Measurements from ENCODE around the gene SS18L1.
"Not testable (repeated sequence)": the region's sequence is repeated elsewhere in the genome, so short reads cannot be mapped to it uniquely, and the experiment has no call there.

SS18L1 gene

DNA sequence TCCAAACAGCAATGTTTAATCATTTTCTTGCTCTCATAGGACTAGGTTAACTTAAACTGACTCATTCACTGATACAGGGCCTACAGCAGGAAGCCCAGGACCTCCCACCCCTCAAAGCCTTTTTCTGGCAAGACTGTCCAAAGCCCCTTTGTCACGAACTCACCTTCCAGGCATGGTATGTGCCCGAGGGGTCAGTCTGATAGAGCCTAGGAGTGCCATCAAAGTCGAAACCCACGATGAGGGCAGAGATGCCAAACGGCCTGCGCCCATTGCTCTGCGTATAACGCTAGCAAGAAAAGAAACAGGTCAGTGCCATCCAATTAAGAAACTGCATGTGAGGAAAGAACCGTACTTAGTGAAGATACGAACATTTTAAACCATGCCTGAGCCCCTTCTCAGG is 4.7 kb upstream of the SS18L1 start:
- DNase-seq: no peak

DNA sequence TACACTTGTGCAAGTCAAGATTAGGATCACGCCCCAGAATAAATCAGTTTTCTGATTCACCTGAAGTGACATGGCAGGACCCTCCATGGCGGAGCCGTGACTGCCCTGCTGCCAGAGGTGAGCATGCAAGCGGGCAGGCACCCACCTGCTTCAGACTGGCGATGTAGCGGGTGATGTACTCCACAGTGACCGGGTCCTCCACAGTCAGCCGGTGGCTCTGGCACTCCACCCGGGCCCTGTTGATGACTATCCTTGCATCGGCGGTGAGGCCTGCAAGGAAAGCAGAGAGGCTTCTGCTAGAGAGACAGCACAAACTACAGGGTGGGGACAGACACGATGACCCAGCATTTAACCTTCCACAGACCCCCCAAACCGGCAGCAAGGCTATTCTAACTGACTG is 3.9 kb upstream of the SS18L1 start:
- no peak for DNase-seq

- no peak for DNase-seq
Measured at GRCh38 chr20:62141043-62141396, 2.5 kb upstream of the SS18L1 start.

DNA sequence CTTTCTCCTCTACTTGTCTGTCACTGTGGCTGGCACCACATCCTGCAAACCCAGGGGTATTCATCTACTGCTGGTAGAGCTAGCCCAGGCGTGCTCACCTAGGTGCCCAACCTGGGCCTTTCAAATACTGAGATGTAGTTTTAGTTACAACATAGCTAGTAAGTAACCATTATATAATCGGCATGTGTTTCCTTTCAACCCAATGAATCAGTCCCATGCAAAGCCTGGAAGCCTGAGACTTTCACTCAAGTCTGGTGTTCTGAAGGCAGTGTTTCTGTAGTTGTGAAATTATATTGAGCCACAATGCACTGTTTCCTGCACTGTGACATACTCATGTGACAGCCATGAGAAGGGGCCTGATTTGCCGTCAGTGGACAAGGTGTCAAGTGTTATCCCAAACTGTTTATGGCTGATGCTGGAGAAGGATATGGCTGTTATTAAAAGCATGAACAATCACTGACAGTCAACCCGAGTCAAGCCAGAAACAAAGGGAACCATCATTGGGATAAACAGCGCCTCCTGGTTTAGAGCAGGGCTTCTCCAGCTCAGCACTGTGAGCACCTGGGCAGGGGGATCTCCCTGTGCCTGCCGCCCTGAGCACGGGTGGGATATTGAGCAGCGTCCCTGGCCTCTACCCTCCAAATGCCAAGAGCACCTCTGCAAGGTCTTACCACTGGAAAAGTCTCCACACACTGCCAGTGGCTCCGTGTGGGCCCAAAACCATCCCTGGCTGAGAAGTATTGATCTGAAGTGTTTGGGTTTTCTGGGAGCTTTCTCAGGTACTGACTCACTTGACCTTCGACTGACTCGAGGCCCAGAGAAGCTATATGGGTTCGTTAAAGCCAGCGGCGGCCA is 1.9 kb upstream of the SS18L1 start:
- DNase-seq: no peak

DNA sequence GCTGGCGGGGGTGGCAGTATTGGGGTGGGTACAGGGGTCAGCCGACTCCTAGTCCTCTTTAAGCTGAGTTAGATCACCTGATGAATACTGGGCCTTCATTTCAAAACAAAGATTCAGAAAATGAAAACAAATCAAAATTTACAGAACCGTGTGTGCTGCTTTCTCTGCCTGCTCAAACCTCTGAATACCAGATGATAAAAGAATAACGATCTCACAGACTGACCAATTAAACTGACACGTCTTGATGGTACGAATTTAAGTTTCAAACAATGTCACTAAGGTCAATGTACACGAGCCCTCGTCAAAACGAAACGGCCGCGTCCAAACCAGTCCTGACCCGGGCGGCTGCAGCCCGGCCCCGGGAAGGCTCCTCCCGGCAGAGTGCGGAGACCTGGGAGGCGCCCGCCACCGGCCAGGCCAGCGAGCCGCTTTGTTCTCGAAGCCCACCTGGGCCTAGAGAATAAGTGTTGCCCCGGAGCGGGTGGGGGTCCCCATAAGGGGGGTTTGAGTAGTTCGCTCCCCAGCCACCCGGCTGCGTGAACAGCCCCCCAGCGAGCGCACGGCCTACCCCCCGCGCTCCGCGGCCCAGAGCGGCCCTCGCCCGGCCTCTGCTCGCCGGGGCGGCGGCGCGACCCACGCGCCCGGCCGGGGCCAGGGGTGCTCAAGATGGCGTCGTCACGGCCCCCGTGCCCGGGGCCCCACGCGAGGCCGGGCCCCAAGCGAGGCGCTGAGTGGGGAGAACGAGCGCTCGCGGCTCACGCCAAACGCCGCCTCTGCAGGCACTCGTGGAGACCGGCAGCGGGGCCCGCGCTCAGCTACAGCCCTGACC is 1.1 kb upstream of the SS18L1 start:
- peak; percentile 23 for DNase-seq

GRCh38 chr20:62143957-62144825 is 622 bp downstream of the SS18L1 start:
- peak; percentile 65 for DNase-seq

GRCh38 chr20:62145688-62146018 is 2.1 kb downstream of the SS18L1 start:
- DNase-seq: no peak

GRCh38 chr20:62146019-62146755 is 2.6 kb downstream of the SS18L1 start:
- DNase-seq: no peak

- DNase-seq: no peak
Measured at GRCh38 chr20:62147125-62147524, 3.6 kb downstream of the SS18L1 start.

- no peak for DNase-seq
Measured at GRCh38 chr20:62147528-62147927, 4.0 kb downstream of the SS18L1 start.

DNA sequence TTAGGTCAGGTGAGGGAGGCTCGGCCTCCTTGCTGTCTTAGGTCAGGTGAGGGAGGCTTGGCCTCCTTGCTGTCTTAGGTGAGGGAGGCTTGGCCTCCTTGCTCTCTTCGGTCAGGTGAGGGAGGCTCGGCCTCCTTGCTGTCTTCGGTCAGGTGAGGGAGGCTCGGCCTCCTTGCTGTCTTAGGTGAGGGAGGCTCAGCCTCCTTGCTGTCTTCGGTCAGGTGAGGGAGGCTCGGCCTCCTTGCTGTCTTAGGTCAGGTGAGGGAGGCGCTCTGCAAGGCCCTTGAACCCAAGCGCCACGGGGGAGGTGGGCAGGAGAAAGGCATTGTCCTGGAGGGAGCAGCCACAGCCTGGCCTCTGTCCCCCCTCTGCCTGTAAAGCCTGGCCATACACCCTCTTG is 4.8 kb downstream of the SS18L1 start:
- DNase-seq: not testable (repeated sequence)

GRCh38 chr20:62148908-62149314 is 5.3 kb downstream of the SS18L1 start:
- DNase-seq: no peak

DNA sequence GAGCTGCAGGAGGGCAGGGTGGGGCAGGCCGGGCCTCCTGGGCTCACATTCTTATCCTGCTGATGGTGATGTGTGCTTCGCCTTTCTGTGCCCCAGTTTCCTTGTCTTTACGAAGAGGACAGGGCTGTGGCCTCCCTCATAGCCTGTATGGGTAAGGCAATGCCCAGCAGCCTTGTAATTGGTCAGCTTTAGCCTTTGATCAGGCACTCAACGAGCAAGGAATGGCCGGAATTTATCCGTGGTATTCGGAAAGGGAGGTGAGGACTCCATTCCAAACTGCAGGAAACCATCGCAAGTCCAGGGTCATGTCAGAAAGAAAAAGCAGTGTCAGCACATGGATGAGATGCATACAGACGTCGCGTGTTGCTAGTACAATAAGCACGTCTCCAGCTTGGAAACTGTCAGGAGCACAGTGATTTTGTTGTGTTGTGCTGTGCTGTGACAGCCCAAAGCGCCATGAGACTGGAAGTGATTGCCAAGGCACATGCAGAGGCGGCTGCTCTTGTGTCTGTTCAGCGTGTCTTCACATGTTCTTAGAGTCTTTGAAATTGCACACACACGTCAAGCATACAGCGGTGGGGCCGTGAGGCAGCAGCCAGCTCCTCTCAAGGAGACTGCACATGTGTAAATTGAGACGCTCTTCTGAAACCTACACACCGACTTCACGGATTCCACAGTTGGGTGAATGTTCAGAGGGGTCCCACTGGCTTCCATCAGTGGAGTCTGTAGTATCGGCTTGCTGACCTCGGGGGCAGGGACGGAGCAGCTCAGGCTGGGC is 6.2 kb downstream of the SS18L1 start:
- DNase-seq: no peak

GRCh38 chr20:62150310-62150575 is 6.7 kb downstream of the SS18L1 start:
- no peak for DNase-seq

- no peak for DNase-seq
Measured at GRCh38 chr20:62151225-62151624, 7.7 kb downstream of the SS18L1 start.

- DNase-seq: no peak
Measured at GRCh38 chr20:62151835-62152364, 8.3 kb downstream of the SS18L1 start.

GRCh38 chr20:62155428-62156253 is 12.1 kb downstream of the SS18L1 start:
- no peak for DNase-seq

DNA sequence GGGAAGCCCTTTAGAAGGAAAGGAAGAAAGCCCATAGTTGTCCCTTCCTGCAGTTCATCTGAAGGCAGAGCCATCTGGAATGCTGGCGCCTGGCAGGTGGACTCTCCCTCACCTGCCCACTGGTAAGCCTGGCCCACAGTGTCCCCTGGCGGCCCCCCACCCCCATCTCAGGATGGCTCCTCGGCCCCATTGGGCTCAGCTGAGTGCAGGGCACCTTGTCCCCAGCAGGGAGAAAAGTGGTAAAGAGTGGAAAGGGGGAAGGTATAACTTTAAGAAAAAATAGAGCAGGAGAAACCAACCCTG is 12.6 kb downstream of the SS18L1 start:
- DNase-seq: no peak

- peak; percentile 71 for DNase-seq
Measured at GRCh38 chr20:62156592-62157386, 13.2 kb downstream of the SS18L1 start.

- DNase-seq: no peak
Measured at GRCh38 chr20:62157387-62158087, 14.0 kb downstream of the SS18L1 start.
